B cell (primary cell): Measurements from ENCODE around the gene EYA3. TPM values are rescaled to one million over a fixed set of nuclear protein-coding genes. Genes with fewer than 3 reads are reported as not detected.

Source experiments
- ATAC-seq: fragments of 200-7000 bp; cut with Tn5 transposase; one replicate; pipeline ENCODE4 v1.10.0; 2021; ENCODE audit warnings: low read depth, mild to moderate bottlenecking, moderate number of reproducible peaks, moderate library complexity
- CTCF ChIA-PET: fragments of 350-600 bp; sonication (Branson Sonifier 250); formaldehyde crosslinking; loops from one replicate; lab custom pipeline; 2021; ENCODE audit warnings: antibody characterized with exemption, inconsistent platforms; lab: Charles Lee
- POLR2A ChIA-PET: fragments of 350-600 bp; sonication (Branson Sonifier 250); formaldehyde crosslinking; loops from one replicate; lab custom pipeline; 2021; ENCODE audit warnings: antibody characterized with exemption; lab: Charles Lee
- DNase-seq: peaks from one replicate; pipeline ENCODE4 v3.0.0; 2013
- H2AFZ ChIP-seq: 2 replicates; pipeline ENCODE4 v1.6.1; 2012; ENCODE audit warnings: mild to moderate bottlenecking, low read depth, low read length; ENCODE audit not compliant: insufficient read depth, poor library complexity, severe bottlenecking
- H3K27ac ChIP-seq, 2 donors: 1 replicate in 1 of 2; 2 replicates in 1 of 2; pipeline ENCODE4 v1.5.1; 2012 to 2013; ENCODE audit warnings: low read length in 2 of 2, mild to moderate bottlenecking in 2 of 2, moderate library complexity in 1 of 2
- H3K27me3 ChIP-seq, 4 experiments: fragments of 200-600 bp in 1 of 4; sonication (generic) in 1 of 4; replicated peaks in 1 of 4; 1 replicate in 2 of 4; 2 replicates in 2 of 4; pipeline versions ENCODE4 v1.6.1 to v1.7.0; 2013 to 2016; ENCODE audit warnings: low read length in 3 of 4, mild to moderate bottlenecking in 2 of 4, mixed read lengths in 1 of 4, moderate library complexity in 1 of 4; ENCODE audit not compliant: insufficient read depth in 4 of 4, control insufficient read depth in 3 of 4; ENCODE audit errors: control extremely low read depth in 1 of 4
- H3K36me3 ChIP-seq, 2 experiments: replicated peaks in 1 of 2; 1 replicate in 1 of 2; 2 replicates in 1 of 2; pipeline versions ENCODE4 v1.6.1 to v1.7.1; 2013; ENCODE audit warnings: low read length in 1 of 2; ENCODE audit not compliant: insufficient read depth in 2 of 2, control insufficient read depth in 1 of 2; ENCODE audit errors: control extremely low read depth in 1 of 2, extremely low read depth in 1 of 2
- H3K4me1 ChIP-seq, 2 donors: fragments of 200-600 bp in 1 of 2; sonication (generic) in 1 of 2; 1 replicate in 1 of 2; 2 replicates in 1 of 2; pipeline versions ENCODE4 v1.5.1 to v1.6.1; 2013 to 2017; ENCODE audit warnings: low read length in 2 of 2; ENCODE audit not compliant: control insufficient read depth in 2 of 2, insufficient read depth in 2 of 2
- H3K4me2 ChIP-seq: replicated peaks from 2 replicates; pipeline ENCODE3; 2012; ENCODE audit warnings: mild to moderate bottlenecking, low read depth, low read length; ENCODE audit not compliant: poor library complexity, severe bottlenecking
- H3K4me3 ChIP-seq, 5 experiments: fragments of 200-600 bp in 1 of 5; sonication (generic) in 1 of 5; 1 replicate in 3 of 5; 2 replicates in 2 of 5; pipeline versions ENCODE4 v1.5.1 to v1.7.0; 2011 to 2016; ENCODE audit warnings: low read length in 4 of 5, mild to moderate bottlenecking in 4 of 5, low read depth in 2 of 5, control low read depth in 1 of 5, moderate library complexity in 1 of 5; ENCODE audit not compliant: insufficient read depth in 1 of 5; ENCODE audit errors: control extremely low read depth in 1 of 5, extremely low read depth in 1 of 5
- H3K79me2 ChIP-seq: fragments of 200-600 bp; sonication (generic); one replicate; pipeline ENCODE4 v1.6.0; 2016; ENCODE audit warnings: low read length; ENCODE audit not compliant: control insufficient read depth, insufficient read depth
- H3K9ac ChIP-seq: fragments of 200-600 bp; sonication (generic); 2 replicates; pipeline ENCODE4 v1.6.1; 2017; ENCODE audit warnings: mild to moderate bottlenecking, low read length, moderate library complexity
- H3K9me3 ChIP-seq, 3 donors: one replicate each; pipeline versions ENCODE4 v1.6.1 to v1.7.1; 2013; ENCODE audit warnings: low read length in 2 of 3; ENCODE audit not compliant: control insufficient read depth in 2 of 3, insufficient read depth in 1 of 3; ENCODE audit errors: control extremely low read depth in 1 of 3
- H4K20me1 ChIP-seq: 2 replicates; pipeline ENCODE4 v1.6.0; 2012; ENCODE audit warnings: mild to moderate bottlenecking, low read length; ENCODE audit not compliant: insufficient read depth, control insufficient read depth, poor library complexity, severe bottlenecking
- H3K27ac Mint-ChIP-seq: one replicate; pipeline ENCODE4 v1.8.0; 2021; ENCODE audit warnings: mixed read lengths
- H3K27me3 Mint-ChIP-seq: one replicate; pipeline ENCODE4 v1.8.0; 2021; ENCODE audit warnings: mixed read lengths
- H3K4me1 Mint-ChIP-seq: one replicate; pipeline ENCODE4 v1.8.0; 2021; ENCODE audit warnings: mixed read lengths
- H3K4me3 Mint-ChIP-seq: one replicate; pipeline ENCODE4 v1.8.0; 2021; ENCODE audit warnings: mixed read lengths
- H3K9me3 Mint-ChIP-seq: one replicate; pipeline ENCODE4 v1.8.0; 2022; ENCODE audit warnings: mixed read lengths; ENCODE audit not compliant: insufficient read depth
- EZH2 ChIP-seq: IDR thresholded peaks from 2 replicates; pipeline ENCODE4 v1.6.1; 2012; ENCODE audit warnings: borderline replicate concordance, low read depth, mild to moderate bottlenecking, moderate library complexity, low read length; ENCODE audit not compliant: insufficient read depth, poor library complexity, severe bottlenecking
- intact Hi-C: fragments of 100-400 bp; cut with micrococcal nuclease; formaldehyde crosslinking; loops from one replicate; pipeline ENCODE4 v1.10.0; 2022
- polyA plus RNA-seq: library from polyadenylated mRNA; depleted of rRNA; stranded (reverse); fragments of >200 nt; gene quantifications from 2 replicates; pipeline ENCODE4 v1.2.3, GENCODE V29; 2012
- total RNA-seq, 2 donors: library from RNA; stranded (reverse); fragments of 120-200 nt in 1 of 2; gene quantifications; 1 replicate in 1 of 2; 2 replicates in 1 of 2; pipeline versions ENCODE4 v1.2.3 to v1.2.4, GENCODE V29; 2013 to 2022
- TF ChIP-seq, protein P1 (sequence below): fragments of 200-600 bp; IDR thresholded peaks from one replicate; pipeline ENCODE4 v1.8.0; 2022; ENCODE audit warnings: antibody characterized with exemption, mild to moderate bottlenecking

The EYA3 gene
- total and polyA plus RNA-seq, 2 donors (not counting 1 experiment from before 2014, with no cell fraction given): 14.1 to 31.3 TPM

DNA sequence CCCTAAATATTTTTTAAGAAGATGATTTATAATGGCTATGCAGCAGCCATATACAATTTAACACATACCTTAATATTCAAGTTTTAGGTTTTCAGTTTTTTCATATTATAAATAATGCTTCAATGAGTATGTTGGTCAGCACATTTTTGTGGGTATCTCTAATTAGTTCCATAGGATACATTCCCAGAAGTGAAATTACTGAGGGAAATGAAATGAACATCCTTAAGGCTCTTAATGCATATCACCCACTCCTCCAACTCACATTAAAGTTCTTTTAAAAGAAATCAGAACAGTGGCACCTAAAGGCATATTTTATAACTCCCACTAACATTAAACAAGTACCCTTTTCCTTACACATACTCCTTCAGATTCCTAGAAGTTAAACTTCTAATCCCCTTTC is 56.1 kb downstream of the EYA3 start:
- Histone ChIP-seq H3K27ac (no peak overlapping the region), H3K27me3 (no peaks in the 10 kb centered on the region), H3K79me2 (peaks cover 4% of the 10 kb centered on the region), H3K4me1 (no peaks in the 10 kb centered on the region), H2AFZ (no peak overlapping the region), H3K9ac (no peak overlapping the region), H3K9me3 (no peaks in the 10 kb centered on the region), H3K4me2 (no peak overlapping the region), H3K4me3 (no peak overlapping the region), H3K36me3 (peaks cover 9 to 12% of the 10 kb centered on the region in 2 experiments), H4K20me1 (no peaks in the 10 kb centered on the region)
- H3K4me3 Mint-ChIP-seq: no peak overlapping the region
- peaks cover 3% of the 10 kb centered on the region for H3K4me1 Mint-ChIP-seq
- H3K9me3 Mint-ChIP-seq: no peaks in the 10 kb centered on the region
- ATAC-seq: no peak
- TF ChIP-seq, protein P1, sequence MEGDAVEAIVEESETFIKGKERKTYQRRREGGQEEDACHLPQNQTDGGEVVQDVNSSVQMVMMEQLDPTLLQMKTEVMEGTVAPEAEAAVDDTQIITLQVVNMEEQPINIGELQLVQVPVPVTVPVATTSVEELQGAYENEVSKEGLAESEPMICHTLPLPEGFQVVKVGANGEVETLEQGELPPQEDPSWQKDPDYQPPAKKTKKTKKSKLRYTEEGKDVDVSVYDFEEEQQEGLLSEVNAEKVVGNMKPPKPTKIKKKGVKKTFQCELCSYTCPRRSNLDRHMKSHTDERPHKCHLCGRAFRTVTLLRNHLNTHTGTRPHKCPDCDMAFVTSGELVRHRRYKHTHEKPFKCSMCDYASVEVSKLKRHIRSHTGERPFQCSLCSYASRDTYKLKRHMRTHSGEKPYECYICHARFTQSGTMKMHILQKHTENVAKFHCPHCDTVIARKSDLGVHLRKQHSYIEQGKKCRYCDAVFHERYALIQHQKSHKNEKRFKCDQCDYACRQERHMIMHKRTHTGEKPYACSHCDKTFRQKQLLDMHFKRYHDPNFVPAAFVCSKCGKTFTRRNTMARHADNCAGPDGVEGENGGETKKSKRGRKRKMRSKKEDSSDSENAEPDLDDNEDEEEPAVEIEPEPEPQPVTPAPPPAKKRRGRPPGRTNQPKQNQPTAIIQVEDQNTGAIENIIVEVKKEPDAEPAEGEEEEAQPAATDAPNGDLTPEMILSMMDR: no peak
- no peak for TF ChIP-seq EZH2
- no peak for DNase-seq
- no peaks in the 10 kb centered on the region for H3K27me3 Mint-ChIP-seq
- no peak overlapping the region for H3K27ac Mint-ChIP-seq
- intact Hi-C loops: no loop called here
- CTCF ChIA-PET: no interaction called here
- POLR2A ChIA-PET: no interaction called here

DNA sequence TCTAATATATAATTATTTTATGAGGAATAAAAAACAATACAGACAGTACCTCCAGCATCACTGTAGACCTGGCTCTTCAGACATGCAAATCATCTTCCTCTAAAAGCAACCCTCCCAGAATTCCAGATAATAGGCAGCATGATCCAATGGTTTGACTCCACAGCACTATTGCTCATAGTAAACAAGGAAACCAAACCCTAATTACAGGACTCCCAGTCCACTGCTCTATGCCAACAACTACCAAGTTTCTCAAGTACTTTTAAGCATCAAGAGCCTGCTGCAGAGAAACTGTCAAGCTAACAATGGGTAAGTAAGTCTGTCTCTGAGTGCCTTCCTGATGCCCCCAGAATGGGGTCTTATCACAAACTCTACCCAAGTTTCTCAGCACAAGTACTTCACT is 57.2 kb downstream of the EYA3 start:
- TF ChIP-seq, protein P1: no peak
- no peak for TF ChIP-seq EZH2
- Histone ChIP-seq H3K27me3 (no peaks in the 10 kb centered on the region), H3K27ac (no peak overlapping the region), H4K20me1 (no peaks in the 10 kb centered on the region), H3K36me3 (peaks cover 9 to 12% of the 10 kb centered on the region in 2 experiments), H3K4me3 (no peak overlapping the region), H3K4me1 (no peaks in the 10 kb centered on the region), H3K9me3 (no peaks in the 10 kb centered on the region), H3K79me2 (peaks cover 4% of the 10 kb centered on the region), H3K9ac (no peak overlapping the region), H2AFZ (no peak overlapping the region), H3K4me2 (no peak overlapping the region)
- Mint-ChIP-seq H3K27ac (no peak overlapping the region), H3K4me1 (peaks cover 3% of the 10 kb centered on the region), H3K4me3 (no peak overlapping the region), H3K9me3 (no peaks in the 10 kb centered on the region), H3K27me3 (no peaks in the 10 kb centered on the region)
- ChIA-PET CTCF (no interaction called here), POLR2A (no interaction called here)
- DNase-seq: no peak
- ATAC-seq: no peak
- intact Hi-C loops: no loop called here
